Right lobe of liver (tissue), 4 donors: ENCODE measurements around the gene ZFYVE1.

Experiments
- CTCF ChIP-seq, 4 donors: fragments of 200-600 bp in 3 of 4; fragments of 450-650 bp in 1 of 4; IDR thresholded peaks; one replicate each; pipeline versions ENCODE4 v1.5.1 to v1.8.0; 2016 to 2022; ENCODE audit warnings: antibody characterized with exemption in 4 of 4, mild to moderate bottlenecking in 2 of 4
- POLR2A ChIP-seq: fragments of 450-650 bp; IDR thresholded peaks from one replicate; pipeline ENCODE4 v1.6.1; 2017; ENCODE audit warnings: antibody characterized with exemption, mild to moderate bottlenecking
- donor health status: DM: no; HTN: no; CAD: no.
- donor health status: DM: no; HTN: no; CAD: no.
- donor health status: DM: no; HTN: yes; CAD: no.

GRCh38 chr14:72947366-72948160 lies 79.3 kb downstream of the ZFYVE1 start:
- TF ChIP-seq CTCF (IDR thresholded peaks at IDR 0.05): no peak
- TF ChIP-seq POLR2A: no peak
